Fibroblast of lung (primary cell): ENCODE data around the gene HCST. TPM values are rescaled to one million over a fixed set of nuclear protein-coding genes. Genes with fewer than 3 reads are reported as not detected.

Source experiments
- DNase-seq, 2 donors: peaks; one replicate each; pipeline versions ENCODE4 v3.0.0 to v3.0.0-alpha.2; 2010; ENCODE audit warnings: low read depth in 2 of 2
- H2AFZ ChIP-seq: 2 replicates; pipeline ENCODE4 v1.5.1; 2012; ENCODE audit warnings: low read length, control low read depth, inconsistent platforms
- H3K27ac ChIP-seq: 2 replicates; pipeline ENCODE4 v1.5.1; 2011; ENCODE audit warnings: low read length, control low read depth; ENCODE audit not compliant: insufficient read depth
- H3K27me3 ChIP-seq: 2 replicates; pipeline ENCODE4 v1.5.1; 2011; ENCODE audit warnings: mild to moderate bottlenecking, low read length; ENCODE audit not compliant: control insufficient read depth, insufficient read depth
- H3K36me3 ChIP-seq: 2 replicates; pipeline ENCODE4 v1.5.1; 2011; ENCODE audit warnings: low read length; ENCODE audit not compliant: control insufficient read depth, insufficient read depth
- H3K4me1 ChIP-seq: 2 replicates; pipeline ENCODE4 v1.5.1; 2011; ENCODE audit warnings: low read length; ENCODE audit not compliant: control insufficient read depth, insufficient read depth; ENCODE audit errors: extremely low read depth
- H3K4me2 ChIP-seq: 2 replicates; pipeline ENCODE4 v1.5.1; 2011; ENCODE audit warnings: low read length, control low read depth; ENCODE audit not compliant: insufficient read depth; ENCODE audit errors: extremely low read depth
- H3K4me3 ChIP-seq, 4 experiments: fragments of 200-600 bp in 1 of 4; sonication (generic) in 1 of 4; replicated peaks in 1 of 4; 2 replicates each; pipeline ENCODE4 v1.5.1; 2011 to 2016; ENCODE audit warnings: low read length in 4 of 4, low read depth in 3 of 4, mild to moderate bottlenecking in 3 of 4, control low read depth in 2 of 4, inconsistent platforms in 1 of 4, mixed read lengths in 1 of 4; ENCODE audit not compliant: insufficient read depth in 1 of 4; ENCODE audit errors: control extremely low read depth in 1 of 4
- H3K79me2 ChIP-seq: 2 replicates; pipeline ENCODE4 v1.5.1; 2012; ENCODE audit warnings: mild to moderate bottlenecking, low read length, inconsistent platforms; ENCODE audit not compliant: control insufficient read depth, insufficient read depth
- H3K9ac ChIP-seq: 2 replicates; pipeline ENCODE4 v1.5.1; 2011; ENCODE audit warnings: mild to moderate bottlenecking, low read length, control low read depth; ENCODE audit not compliant: insufficient read depth
- H3K9me3 ChIP-seq: 2 replicates; pipeline ENCODE4 v1.5.1; 2012; ENCODE audit warnings: low read depth, low read length; ENCODE audit not compliant: control insufficient read depth, insufficient read depth
- H4K20me1 ChIP-seq: 2 replicates; pipeline ENCODE4 v1.5.1; 2011; ENCODE audit warnings: low read length; ENCODE audit not compliant: control insufficient read depth, insufficient read depth; ENCODE audit errors: extremely low read depth
- EZH2 ChIP-seq: IDR thresholded peaks from 2 replicates; pipeline ENCODE4 v1.5.1; 2012; ENCODE audit warnings: low read length, control low read depth, mild to moderate bottlenecking; ENCODE audit errors: missing control alignments
- polyA plus RNA-seq, 2 donors: library from polyadenylated mRNA; depleted of rRNA in 1 of 2; stranded (reverse) in 1 of 2; unstranded in 1 of 2; fragments of >200 nt; gene quantifications; 2 replicates each; pipeline ENCODE4 v1.2.1, GENCODE V29; 2011 to 2012; ENCODE audit warnings: missing spikeins in 1 of 2
- total RNA-seq: library from RNA; depleted of rRNA; stranded (reverse); fragments of >200 nt; gene quantifications from 2 replicates; pipeline ENCODE4 v1.2.1, GENCODE V29; 2014
- TF ChIP-seq, protein P1 (sequence below), 2 donors: IDR thresholded peaks in 1 of 2; conservative IDR thresholded peaks in 1 of 2; 1 replicate in 1 of 2; 2 replicates in 1 of 2; pipeline ENCODE4 v1.5.1; 2011 to 2012; ENCODE audit warnings: low read length in 2 of 2, control low read depth in 1 of 2, inconsistent platforms in 1 of 2, low read depth in 1 of 2, mild to moderate bottlenecking in 1 of 2

HCST gene
- total and polyA plus RNA-seq, 2 donors (not counting 1 experiment from before 2014, with no cell fraction given), result 0.14 to 2.0 TPM

DNA sequence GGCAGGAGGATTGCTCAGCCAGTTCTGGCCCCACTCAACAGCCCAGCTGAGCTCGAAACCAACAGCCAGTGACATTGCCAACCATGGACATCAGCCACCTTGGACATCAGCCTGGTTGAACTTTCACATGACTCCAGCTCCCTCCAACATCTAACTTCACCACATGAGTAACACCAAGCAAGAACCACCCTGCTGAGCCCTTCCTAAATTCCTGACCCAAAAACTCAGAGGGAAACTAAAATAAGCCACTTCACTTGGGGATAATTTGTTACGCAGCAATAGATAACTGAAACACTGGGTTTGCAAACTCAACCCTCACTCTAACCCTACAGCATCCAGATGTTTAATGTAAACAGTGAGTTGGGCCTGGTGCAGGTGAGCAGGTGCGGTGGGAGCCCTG, 23.2 kb downstream of the HCST start:
- H3K4me3 ChIP-seq, result no peak overlapping the region
- no peaks in the 10 kb centered on the region for H3K79me2 ChIP-seq
- H3K4me1 ChIP-seq, result no peaks in the 10 kb centered on the region
- no peak overlapping the region for H3K4me2 ChIP-seq
- no peak overlapping the region for H3K27ac ChIP-seq
- H3K9me3 ChIP-seq, result no peaks in the 10 kb centered on the region
- H2AFZ ChIP-seq, result no peak overlapping the region
- no peak for TF ChIP-seq EZH2
- TF ChIP-seq, protein P1, sequence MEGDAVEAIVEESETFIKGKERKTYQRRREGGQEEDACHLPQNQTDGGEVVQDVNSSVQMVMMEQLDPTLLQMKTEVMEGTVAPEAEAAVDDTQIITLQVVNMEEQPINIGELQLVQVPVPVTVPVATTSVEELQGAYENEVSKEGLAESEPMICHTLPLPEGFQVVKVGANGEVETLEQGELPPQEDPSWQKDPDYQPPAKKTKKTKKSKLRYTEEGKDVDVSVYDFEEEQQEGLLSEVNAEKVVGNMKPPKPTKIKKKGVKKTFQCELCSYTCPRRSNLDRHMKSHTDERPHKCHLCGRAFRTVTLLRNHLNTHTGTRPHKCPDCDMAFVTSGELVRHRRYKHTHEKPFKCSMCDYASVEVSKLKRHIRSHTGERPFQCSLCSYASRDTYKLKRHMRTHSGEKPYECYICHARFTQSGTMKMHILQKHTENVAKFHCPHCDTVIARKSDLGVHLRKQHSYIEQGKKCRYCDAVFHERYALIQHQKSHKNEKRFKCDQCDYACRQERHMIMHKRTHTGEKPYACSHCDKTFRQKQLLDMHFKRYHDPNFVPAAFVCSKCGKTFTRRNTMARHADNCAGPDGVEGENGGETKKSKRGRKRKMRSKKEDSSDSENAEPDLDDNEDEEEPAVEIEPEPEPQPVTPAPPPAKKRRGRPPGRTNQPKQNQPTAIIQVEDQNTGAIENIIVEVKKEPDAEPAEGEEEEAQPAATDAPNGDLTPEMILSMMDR (conservative IDR thresholded peaks at IDR 0.05 in 1 of 2, IDR thresholded peaks at IDR 0.05 in 1 of 2; ENCODE audit: low read depth in 1 of 2, low read length in 2 of 2), result no peak
- H3K27me3 ChIP-seq, result peaks cover 6% of the 10 kb centered on the region
- no peaks in the 10 kb centered on the region for H4K20me1 ChIP-seq
- no peaks in the 10 kb centered on the region for H3K36me3 ChIP-seq
- no peak overlapping the region for H3K9ac ChIP-seq
- DNase-seq, result no peak

DNA sequence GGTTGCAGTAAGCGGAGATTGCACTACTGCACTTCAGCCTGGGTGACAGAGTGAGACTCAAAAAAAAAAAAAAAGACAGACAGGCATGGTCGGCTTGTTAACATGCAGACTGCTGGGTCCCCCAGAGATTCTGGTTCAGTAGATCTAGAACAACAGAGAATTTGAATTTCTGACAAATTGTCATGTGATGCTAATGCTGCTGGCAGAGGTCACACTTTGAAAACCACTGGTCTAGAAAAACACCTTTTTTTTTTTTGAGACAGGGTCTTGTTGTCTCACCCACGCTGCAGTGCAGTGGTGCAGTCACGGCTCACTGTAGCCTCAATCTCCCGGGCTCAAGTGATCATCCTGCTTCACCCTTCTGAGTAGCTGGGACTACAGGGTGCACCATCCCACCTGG, 26.2 kb downstream of the HCST start:
- Histone ChIP-seq H2AFZ (no peak overlapping the region), H3K9me3 (no peaks in the 10 kb centered on the region), H3K9ac (no peak overlapping the region), H3K27ac (no peak overlapping the region), H3K4me1 (no peaks in the 10 kb centered on the region), H3K36me3 (no peaks in the 10 kb centered on the region), H3K4me3 (no peak overlapping the region), H3K4me2 (no peak overlapping the region), H4K20me1 (no peaks in the 10 kb centered on the region), H3K27me3 (peaks cover 6% of the 10 kb centered on the region), H3K79me2 (no peaks in the 10 kb centered on the region)
- TF ChIP-seq, protein P1 (conservative IDR thresholded peaks at IDR 0.05 in 1 of 2, IDR thresholded peaks at IDR 0.05 in 1 of 2; ENCODE audit: low read depth in 1 of 2, low read length in 2 of 2), result no peak
- no peak for TF ChIP-seq EZH2
- DNase-seq, result no peak

DNA sequence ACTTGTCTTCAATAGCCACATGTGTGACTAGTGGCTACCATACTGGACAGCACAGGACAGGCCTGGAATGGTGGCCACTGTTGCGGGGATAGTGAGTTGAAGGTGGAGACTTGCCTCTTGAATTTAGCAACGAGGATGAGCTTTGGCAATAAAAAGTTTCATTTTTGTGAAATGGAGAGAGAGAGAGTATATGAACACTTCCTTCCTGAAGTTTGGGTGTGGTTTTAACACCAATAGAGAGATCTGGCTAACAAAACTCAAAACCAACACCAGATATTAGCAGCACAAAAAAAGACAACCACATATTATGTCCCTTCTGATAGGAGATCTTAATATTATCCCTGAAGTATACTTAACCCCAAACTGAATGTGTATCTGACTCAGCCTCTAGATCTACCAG, 27.5 kb downstream of the HCST start:
- H3K9me3 ChIP-seq, result no peaks in the 10 kb centered on the region
- peaks cover 3% of the 10 kb centered on the region for H3K27me3 ChIP-seq
- no peak overlapping the region for H2AFZ ChIP-seq
- H3K9ac ChIP-seq, result no peak overlapping the region
- TF ChIP-seq, protein P1 (conservative IDR thresholded peaks at IDR 0.05 in 1 of 2, IDR thresholded peaks at IDR 0.05 in 1 of 2; ENCODE audit: low read depth in 1 of 2, low read length in 2 of 2), result no peak
- TF ChIP-seq EZH2, result no peak
- no peaks in the 10 kb centered on the region for H3K36me3 ChIP-seq
- H3K4me1 ChIP-seq, result no peaks in the 10 kb centered on the region
- H4K20me1 ChIP-seq, result no peaks in the 10 kb centered on the region
- H3K79me2 ChIP-seq, result no peaks in the 10 kb centered on the region
- H3K4me3 ChIP-seq, result no peak overlapping the region
- DNase-seq, result no peak
- H3K4me2 ChIP-seq, result no peak overlapping the region
- no peak overlapping the region for H3K27ac ChIP-seq
